Omental fat pad (tissue), 4 donors: Measurements from ENCODE around the gene MRPS27. TPM values are rescaled to one million over a fixed set of nuclear protein-coding genes. Genes with fewer than 3 reads are reported as not detected.
A peak's percentile ranks its signal among the peaks of the same experiment; 100 is the strongest.

ENCODE experiments used
- ATAC-seq: fragments of 150-250 bp; one replicate; pipeline ENCODE4 v1.9.1; 2016; ENCODE audit warnings: mild to moderate bottlenecking, moderate library complexity; ENCODE audit not compliant: low FRiP score
- DNase-seq: peaks from one replicate; pipeline ENCODE4 v3.0.0-alpha.2; 2019; ENCODE audit warnings: low spot score
- total RNA-seq, 4 donors: library from RNA; depleted of rRNA; stranded (reverse); fragments of >200 nt; gene quantifications; one replicate each; pipeline ENCODE4 v1.1.0, GENCODE V29; 2016
- TF ChIP-seq, protein P1 (sequence below), 3 donors: fragments of 450-650 bp; IDR thresholded peaks; one replicate each; pipeline ENCODE4 v1.5.1; 2016 to 2017; ENCODE audit warnings: antibody characterized with exemption in 3 of 3, mild to moderate bottlenecking in 3 of 3, moderate library complexity in 2 of 3

MRPS27 gene
- total RNA-seq, 4 donors from 2014 or later: 45.4 to 53.9 (median 51.4) TPM

DNA sequence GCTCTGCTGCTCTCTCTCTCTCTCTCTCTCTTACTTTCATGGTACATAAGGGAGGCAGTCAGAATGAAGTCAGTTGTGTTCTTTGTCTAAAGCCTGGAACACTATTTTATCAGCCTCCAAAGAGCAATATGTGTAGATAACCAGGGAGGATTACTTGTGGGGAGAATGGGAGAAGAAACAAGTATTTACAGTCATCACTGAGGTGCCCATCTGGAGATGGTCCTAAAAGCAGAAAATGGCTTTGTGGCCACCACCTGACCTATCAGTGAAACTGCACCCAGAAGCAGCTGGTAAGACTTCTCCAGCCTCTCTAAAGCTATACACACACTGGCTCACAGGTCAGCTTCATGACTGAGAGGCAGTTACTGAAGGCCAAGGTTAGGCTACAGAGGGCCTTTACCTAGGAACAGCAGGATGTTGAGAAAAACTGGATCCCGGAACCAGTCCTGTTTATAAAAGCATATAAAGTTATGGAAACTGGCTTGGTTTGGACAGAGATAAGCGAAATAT lies 75.1 kb downstream of the MRPS27 start:
- TF ChIP-seq, protein P1, sequence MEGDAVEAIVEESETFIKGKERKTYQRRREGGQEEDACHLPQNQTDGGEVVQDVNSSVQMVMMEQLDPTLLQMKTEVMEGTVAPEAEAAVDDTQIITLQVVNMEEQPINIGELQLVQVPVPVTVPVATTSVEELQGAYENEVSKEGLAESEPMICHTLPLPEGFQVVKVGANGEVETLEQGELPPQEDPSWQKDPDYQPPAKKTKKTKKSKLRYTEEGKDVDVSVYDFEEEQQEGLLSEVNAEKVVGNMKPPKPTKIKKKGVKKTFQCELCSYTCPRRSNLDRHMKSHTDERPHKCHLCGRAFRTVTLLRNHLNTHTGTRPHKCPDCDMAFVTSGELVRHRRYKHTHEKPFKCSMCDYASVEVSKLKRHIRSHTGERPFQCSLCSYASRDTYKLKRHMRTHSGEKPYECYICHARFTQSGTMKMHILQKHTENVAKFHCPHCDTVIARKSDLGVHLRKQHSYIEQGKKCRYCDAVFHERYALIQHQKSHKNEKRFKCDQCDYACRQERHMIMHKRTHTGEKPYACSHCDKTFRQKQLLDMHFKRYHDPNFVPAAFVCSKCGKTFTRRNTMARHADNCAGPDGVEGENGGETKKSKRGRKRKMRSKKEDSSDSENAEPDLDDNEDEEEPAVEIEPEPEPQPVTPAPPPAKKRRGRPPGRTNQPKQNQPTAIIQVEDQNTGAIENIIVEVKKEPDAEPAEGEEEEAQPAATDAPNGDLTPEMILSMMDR (IDR thresholded peaks at IDR 0.05): no peak
- no peak for DNase-seq
- ATAC-seq: peak; percentile 68

DNA sequence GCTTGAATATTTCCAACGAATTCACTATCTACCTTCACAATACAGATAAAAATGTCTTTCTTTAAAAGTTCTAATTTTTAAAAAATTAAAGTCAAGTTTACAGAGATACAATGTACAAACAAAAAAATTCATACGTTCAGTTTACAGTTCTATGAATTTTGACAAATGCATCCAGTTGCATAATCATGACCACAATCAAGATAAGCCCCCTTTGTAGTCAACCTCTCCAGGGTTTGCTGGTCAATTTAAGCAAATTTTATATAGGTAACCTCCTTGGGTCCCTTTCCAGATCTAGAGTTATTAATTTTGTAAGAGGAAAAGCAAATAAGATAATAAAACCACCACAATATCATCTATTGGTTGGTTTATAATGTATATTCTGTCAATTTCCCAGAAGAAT lies 76.3 kb downstream of the MRPS27 start:
- ATAC-seq (no peak), DNase-seq (no peak)
- TF ChIP-seq, protein P1 (IDR thresholded peaks at IDR 0.05): no peak

DNA sequence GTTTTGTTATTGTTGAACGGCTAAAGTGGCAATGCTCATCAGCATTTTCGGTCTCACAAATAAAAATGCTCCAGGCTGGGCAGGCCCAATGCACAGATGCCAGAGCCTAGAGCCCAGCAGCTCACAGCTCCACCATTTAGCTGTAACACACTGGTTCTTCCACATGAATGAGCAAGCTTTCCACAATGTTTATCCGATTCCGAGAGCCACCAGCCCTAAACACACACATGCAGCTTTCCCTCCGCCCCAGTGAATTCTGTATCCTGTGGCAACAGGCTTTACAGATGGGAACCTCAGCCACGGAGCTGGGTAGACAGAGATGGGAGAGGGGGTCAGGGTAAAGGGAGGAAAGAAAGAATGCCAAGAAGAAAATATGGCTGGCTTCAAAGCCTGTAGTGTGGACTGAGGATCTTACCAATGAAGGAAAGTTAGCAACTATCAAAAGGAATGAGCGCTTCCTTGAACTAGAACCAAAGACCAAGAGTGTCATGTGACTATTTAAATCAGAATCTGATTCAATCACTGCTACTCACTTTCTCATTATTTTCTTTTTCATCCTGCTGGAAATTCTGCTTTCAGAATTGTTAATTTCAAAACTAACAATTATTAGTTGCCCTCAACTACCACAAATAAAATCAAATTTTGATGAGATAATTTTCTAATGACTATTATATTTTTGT lies 77.1 kb downstream of the MRPS27 start:
- no peak for ATAC-seq
- no peak for DNase-seq
- TF ChIP-seq, protein P1 (IDR thresholded peaks at IDR 0.05): no peak

DNA sequence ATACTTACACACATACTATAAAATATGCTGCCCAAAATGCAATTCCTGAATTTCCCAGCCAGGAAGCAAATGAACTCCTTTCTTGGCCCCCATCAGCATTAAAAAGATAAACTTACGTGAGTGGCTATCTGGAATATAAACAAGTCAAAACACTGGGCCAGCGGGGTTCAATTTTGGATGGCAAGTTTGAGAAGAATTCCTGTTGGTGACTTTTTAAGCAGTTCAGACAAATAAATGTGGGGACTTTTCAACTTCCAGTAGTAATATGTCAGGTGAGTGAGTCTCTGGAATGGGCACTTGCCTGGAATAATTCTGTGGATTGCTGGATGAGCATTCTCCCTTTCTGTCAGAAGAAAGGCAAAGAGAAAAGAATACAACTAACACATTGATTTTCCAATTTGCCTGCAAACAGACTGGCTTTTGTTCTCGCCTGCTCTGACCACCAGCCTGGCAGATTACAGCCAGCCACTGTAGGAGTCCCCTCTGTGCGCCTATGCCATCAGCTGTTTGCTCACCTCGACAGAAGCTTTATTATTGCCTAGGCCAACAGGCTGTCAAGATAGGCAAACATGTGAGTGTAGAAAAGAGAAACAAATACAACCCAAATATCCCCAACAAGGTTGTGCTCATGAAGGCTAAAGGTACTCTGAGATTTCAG lies 78.6 kb downstream of the MRPS27 start:
- ATAC-seq (no peak), DNase-seq (no peak)
- TF ChIP-seq, protein P1 (IDR thresholded peaks at IDR 0.05): no peak

DNA sequence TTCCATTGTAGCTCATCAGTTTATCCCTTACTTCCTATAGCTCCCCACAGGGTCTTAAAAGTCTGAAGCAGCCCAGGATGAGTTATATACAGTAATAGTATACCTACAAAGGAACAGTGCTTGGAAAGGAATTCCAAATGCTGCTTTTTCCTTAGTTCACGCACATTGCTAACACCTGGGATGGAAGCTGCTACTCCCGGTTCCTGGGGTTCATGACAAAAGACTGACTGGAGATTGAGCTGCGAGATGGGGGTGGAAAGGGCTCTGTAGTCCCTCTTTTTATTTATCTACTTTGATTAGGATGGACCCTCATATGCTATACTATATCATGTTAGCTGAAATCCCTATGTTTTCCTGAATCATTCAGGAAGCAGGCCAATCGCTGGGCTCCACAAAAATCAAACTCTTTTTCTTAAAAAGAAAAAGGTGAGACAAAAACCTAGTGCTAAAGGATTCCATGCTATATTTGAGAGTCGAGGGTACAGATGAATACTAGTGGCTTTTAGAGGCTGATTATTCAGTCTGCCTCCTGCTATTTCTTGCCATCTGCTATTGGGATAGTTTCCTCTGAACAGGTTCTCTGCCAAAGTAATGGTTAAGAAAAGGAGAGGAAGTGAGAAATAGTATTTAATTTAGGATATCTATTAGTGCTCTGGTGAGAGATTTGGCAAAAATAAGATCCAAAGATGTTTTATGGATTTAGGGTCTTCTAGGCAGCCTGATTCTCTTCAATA lies 81.2 kb downstream of the MRPS27 start:
- DNase-seq: no peak
- ATAC-seq: no peak
- TF ChIP-seq, protein P1 (IDR thresholded peaks at IDR 0.05): no peak

DNA sequence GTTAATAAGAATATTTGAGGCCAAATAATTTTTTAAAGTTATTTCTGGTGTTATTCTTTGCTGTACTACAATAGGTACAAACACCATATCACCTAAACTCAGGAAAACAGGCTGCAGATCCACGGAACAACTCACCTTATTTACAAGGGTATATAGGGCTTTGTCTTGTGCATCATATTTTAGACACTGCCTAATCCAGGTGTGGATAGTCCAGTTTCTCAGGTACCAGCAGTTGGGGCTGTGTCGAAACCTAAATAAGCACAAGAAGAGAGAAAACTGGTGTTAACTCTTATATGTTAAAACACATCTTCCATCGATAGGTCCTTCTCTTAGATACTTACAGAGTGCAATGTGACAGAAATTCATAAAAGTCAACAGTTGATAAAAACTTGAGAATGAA lies 82.2 kb downstream of the MRPS27 start:
- no peak for DNase-seq
- no peak for ATAC-seq
- TF ChIP-seq, protein P1 (IDR thresholded peaks at IDR 0.05): no peak
